Lower leg skin (tissue), 3 donors: ENCODE data around the gene KIZ.

ENCODE experiments used
- POLR2A ChIP-seq, 2 donors: fragments of 450-650 bp; IDR thresholded peaks; one replicate each; pipeline ENCODE4 v1.6.1; 2016 to 2017; ENCODE audit warnings: antibody characterized with exemption in 2 of 2, mild to moderate bottlenecking in 1 of 2, moderate library complexity in 1 of 2
- TF ChIP-seq, protein P1 (sequence below), 3 donors: fragments of 450-650 bp; IDR thresholded peaks; one replicate each; pipeline ENCODE4 v1.5.1; 2016; ENCODE audit warnings: antibody characterized with exemption in 3 of 3, mild to moderate bottlenecking in 3 of 3, moderate library complexity in 2 of 3

DNA sequence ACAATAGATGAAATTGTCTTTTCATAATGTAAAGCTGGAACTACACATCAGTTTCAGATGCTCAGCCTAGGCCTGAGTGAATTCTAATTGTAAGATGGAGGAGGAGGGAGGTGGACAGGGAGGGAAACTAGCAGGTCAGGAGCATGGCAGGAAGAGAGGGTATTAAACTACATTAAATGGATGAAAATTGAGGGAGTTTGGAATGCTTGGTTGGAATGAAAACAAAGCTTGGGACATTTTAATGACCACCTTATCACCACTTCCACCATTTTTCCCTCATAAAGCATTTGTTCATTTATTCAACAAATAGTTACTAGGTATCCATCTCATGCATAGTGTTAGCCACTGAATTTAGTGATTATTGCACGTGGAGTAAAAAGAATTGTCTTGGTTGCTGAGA lies 65.0 kb downstream of the KIZ start:
- TF ChIP-seq, protein P1, sequence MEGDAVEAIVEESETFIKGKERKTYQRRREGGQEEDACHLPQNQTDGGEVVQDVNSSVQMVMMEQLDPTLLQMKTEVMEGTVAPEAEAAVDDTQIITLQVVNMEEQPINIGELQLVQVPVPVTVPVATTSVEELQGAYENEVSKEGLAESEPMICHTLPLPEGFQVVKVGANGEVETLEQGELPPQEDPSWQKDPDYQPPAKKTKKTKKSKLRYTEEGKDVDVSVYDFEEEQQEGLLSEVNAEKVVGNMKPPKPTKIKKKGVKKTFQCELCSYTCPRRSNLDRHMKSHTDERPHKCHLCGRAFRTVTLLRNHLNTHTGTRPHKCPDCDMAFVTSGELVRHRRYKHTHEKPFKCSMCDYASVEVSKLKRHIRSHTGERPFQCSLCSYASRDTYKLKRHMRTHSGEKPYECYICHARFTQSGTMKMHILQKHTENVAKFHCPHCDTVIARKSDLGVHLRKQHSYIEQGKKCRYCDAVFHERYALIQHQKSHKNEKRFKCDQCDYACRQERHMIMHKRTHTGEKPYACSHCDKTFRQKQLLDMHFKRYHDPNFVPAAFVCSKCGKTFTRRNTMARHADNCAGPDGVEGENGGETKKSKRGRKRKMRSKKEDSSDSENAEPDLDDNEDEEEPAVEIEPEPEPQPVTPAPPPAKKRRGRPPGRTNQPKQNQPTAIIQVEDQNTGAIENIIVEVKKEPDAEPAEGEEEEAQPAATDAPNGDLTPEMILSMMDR (IDR thresholded peaks at IDR 0.05) = no peak
- no peak for TF ChIP-seq POLR2A (IDR thresholded peaks at IDR 0.05)
